H9 (cell line): ENCODE results near the gene MITF. TPM values are rescaled to one million over a fixed set of nuclear protein-coding genes. Genes with fewer than 3 reads are reported as not detected.

Experiments used
- DNase-seq: peaks from one replicate; pipeline ENCODE4 v3.0.0-alpha.2; 2017
- H2AFZ ChIP-seq: one replicate; pipeline ENCODE4 v1.6.1; 2013; ENCODE audit warnings: mild to moderate bottlenecking, low read length, control low read depth, moderate library complexity
- H2AK5ac ChIP-seq: 2 replicates; pipeline ENCODE4 v1.6.1; 2013; ENCODE audit warnings: low read length, control low read depth, mixed read lengths; ENCODE audit not compliant: insufficient read length
- H2BK120ac ChIP-seq: one replicate; pipeline ENCODE4 v1.6.1; 2013; ENCODE audit warnings: low read depth, mild to moderate bottlenecking, low read length, control low read depth, inconsistent platforms; ENCODE audit not compliant: poor library complexity, severe bottlenecking
- H2BK12ac ChIP-seq: 2 replicates; pipeline ENCODE4 v1.6.1; 2013; ENCODE audit warnings: low read length, control low read depth, mixed read lengths, low read depth; ENCODE audit not compliant: insufficient read length
- H2BK15ac ChIP-seq: 2 replicates; pipeline ENCODE4 v1.6.1; 2013; ENCODE audit warnings: low read depth, low read length, control low read depth
- H2BK20ac ChIP-seq: one replicate; pipeline ENCODE4 v1.6.1; 2013; ENCODE audit warnings: low read depth, mild to moderate bottlenecking, low read length, control low read depth, inconsistent platforms; ENCODE audit not compliant: poor library complexity, severe bottlenecking
- H2BK5ac ChIP-seq: 2 replicates; pipeline ENCODE4 v1.6.1; 2013; ENCODE audit warnings: low read length, control low read depth, mixed read lengths; ENCODE audit not compliant: insufficient read length
- H3K14ac ChIP-seq: 2 replicates; pipeline ENCODE4 v1.6.1; 2013; ENCODE audit warnings: low read length, control low read depth; ENCODE audit not compliant: insufficient read depth
- H3K18ac ChIP-seq: 2 replicates; pipeline ENCODE4 v1.6.1; 2013; ENCODE audit warnings: low read depth, mild to moderate bottlenecking, mixed read lengths, low read length, control low read depth; ENCODE audit not compliant: insufficient read length
- H3K23ac ChIP-seq: 2 replicates; pipeline ENCODE4 v1.6.1; 2013; ENCODE audit warnings: low read length, control low read depth, mixed read lengths, low read depth; ENCODE audit not compliant: insufficient read length
- H3K23me2 ChIP-seq: 2 replicates; pipeline ENCODE4 v1.6.1; 2013; ENCODE audit warnings: low read depth, mild to moderate bottlenecking, mixed read lengths, low read length, control low read depth; ENCODE audit not compliant: insufficient read length, poor library complexity, severe bottlenecking
- H3K27ac ChIP-seq: 2 replicates; pipeline ENCODE4 v1.5.1; 2013; ENCODE audit warnings: low read length, control low read depth, mixed read lengths, low read depth; ENCODE audit not compliant: insufficient read length
- H3K27me3 ChIP-seq: 2 replicates; pipeline ENCODE4 v1.6.1; 2013; ENCODE audit warnings: low read length, control low read depth, inconsistent platforms; ENCODE audit not compliant: insufficient read depth
- H3K4ac ChIP-seq: 2 replicates; pipeline ENCODE4 v1.6.1; 2013; ENCODE audit warnings: low read depth, mild to moderate bottlenecking, control low read depth, inconsistent platforms, low read length, moderate library complexity
- H3K4me1 ChIP-seq: 2 replicates; pipeline ENCODE4 v1.6.1; 2013; ENCODE audit warnings: low read length, control low read depth, inconsistent platforms; ENCODE audit not compliant: insufficient read depth
- H3K4me2 ChIP-seq: 2 replicates; pipeline ENCODE4 v1.6.1; 2013; ENCODE audit warnings: low read length, control low read depth, mixed read lengths; ENCODE audit not compliant: insufficient read length, insufficient read depth
- H3K56ac ChIP-seq: 2 replicates; pipeline ENCODE4 v1.6.1; 2013; ENCODE audit warnings: low read depth, mild to moderate bottlenecking, mixed read lengths, low read length, control low read depth; ENCODE audit not compliant: insufficient read length
- H3K79me1 ChIP-seq: 2 replicates; pipeline ENCODE4 v1.6.1; 2013; ENCODE audit warnings: low read depth, mild to moderate bottlenecking, moderate library complexity, low read length, control low read depth, inconsistent platforms; ENCODE audit not compliant: insufficient read depth, poor library complexity, severe bottlenecking
- H3K79me2 ChIP-seq: 2 replicates; pipeline ENCODE4 v1.6.1; 2013; ENCODE audit warnings: low read length, control low read depth, inconsistent platforms; ENCODE audit not compliant: insufficient read depth
- H3K9ac ChIP-seq: 2 replicates; pipeline ENCODE4 v1.6.1; 2013; ENCODE audit warnings: low read length, control low read depth, mixed read lengths; ENCODE audit not compliant: insufficient read length; ENCODE audit errors: extremely low read depth
- H3K9me3 ChIP-seq: one replicate; pipeline ENCODE4 v1.6.1; 2013; ENCODE audit warnings: low read depth, low read length, inconsistent platforms; ENCODE audit not compliant: control insufficient read depth
- H3T11ph ChIP-seq: one replicate; pipeline ENCODE4 v1.6.1; 2013; ENCODE audit warnings: mild to moderate bottlenecking, low read length, control low read depth, inconsistent platforms
- H4K20me1 ChIP-seq: one replicate; pipeline ENCODE4 v1.6.1; 2013; ENCODE audit not compliant: control insufficient read depth, insufficient read length, insufficient read depth
- H4K5ac ChIP-seq: 2 replicates; pipeline ENCODE4 v1.6.1; 2013; ENCODE audit warnings: low read depth, mild to moderate bottlenecking, mixed read lengths, low read length, control low read depth; ENCODE audit not compliant: insufficient read length
- H4K8ac ChIP-seq: replicated peaks from 2 replicates; pipeline ENCODE4 v1.6.1; 2013; ENCODE audit warnings: low read length, control low read depth, mixed read lengths, low read depth; ENCODE audit not compliant: insufficient read length
- H4K91ac ChIP-seq: 2 replicates; pipeline ENCODE4 v1.6.1; 2013; ENCODE audit warnings: low read depth, mild to moderate bottlenecking, moderate library complexity, mixed read lengths, low read length, control low read depth; ENCODE audit not compliant: insufficient read length
- H3K27ac Mint-ChIP-seq, 3 experiments: 2 replicates in 2 of 3; 3 replicates in 1 of 3; pipeline ENCODE4 v1.8.0; 2020 to 2021; ENCODE audit warnings: mixed read lengths in 3 of 3, mild to moderate bottlenecking in 1 of 3, moderate library complexity in 1 of 3
- H3K27me3 Mint-ChIP-seq: 2 replicates; pipeline ENCODE4 v1.8.0; 2021; ENCODE audit warnings: low read depth, mild to moderate bottlenecking, moderate library complexity, mixed read lengths
- H3K36me3 Mint-ChIP-seq, 3 experiments: 2 replicates in 2 of 3; 3 replicates in 1 of 3; pipeline ENCODE4 v1.8.0; 2020 to 2021; ENCODE audit warnings: low read depth in 3 of 3, mixed read lengths in 3 of 3; ENCODE audit not compliant: insufficient read depth in 1 of 3
- H3K4me1 Mint-ChIP-seq, 2 experiments: 2 replicates each; pipeline ENCODE4 v1.8.0; 2020; ENCODE audit warnings: mixed read lengths in 2 of 2
- H3K4me3 Mint-ChIP-seq, 2 experiments: 2 replicates in 1 of 2; 3 replicates in 1 of 2; pipeline ENCODE4 v1.8.0; 2020 to 2021; ENCODE audit warnings: mild to moderate bottlenecking in 2 of 2, mixed read lengths in 2 of 2, moderate library complexity in 1 of 2
- H3K9me3 Mint-ChIP-seq, 2 experiments: 2 replicates in 1 of 2; 3 replicates in 1 of 2; pipeline ENCODE4 v1.8.0; 2020; ENCODE audit warnings: mild to moderate bottlenecking in 2 of 2, mixed read lengths in 2 of 2, moderate library complexity in 1 of 2
- WGBS: extraction: QIAGEN DNeasy Blood & Tissue Kit; methylation state at CpG from one replicate; pipeline ENCODE4 v1.1.7; 2013; ENCODE audit warnings: missing lambda C conversion rate, low lambda C conversion rate, mixed read lengths; ENCODE audit not compliant: insufficient read length; ENCODE audit errors: extremely low coverage; 5-methylcytosine and 5-hydroxymethylcytosine counted together
- total RNA-seq: library from RNA; stranded (reverse); gene quantifications from 2 replicates; pipeline ENCODE4 v1.2.1, GENCODE V29; 2021
- TF ChIP-seq, protein P1 (sequence below): fragments of 200-600 bp; sonication (generic); conservative IDR thresholded peaks from 3 replicates; pipeline ENCODE4 v1.8.0; 2021; ENCODE audit warnings: antibody characterized with exemption, mild to moderate bottlenecking

The MITF gene
- total RNA-seq, 1 experiment from 2014 or later: 0.81 TPM

DNA sequence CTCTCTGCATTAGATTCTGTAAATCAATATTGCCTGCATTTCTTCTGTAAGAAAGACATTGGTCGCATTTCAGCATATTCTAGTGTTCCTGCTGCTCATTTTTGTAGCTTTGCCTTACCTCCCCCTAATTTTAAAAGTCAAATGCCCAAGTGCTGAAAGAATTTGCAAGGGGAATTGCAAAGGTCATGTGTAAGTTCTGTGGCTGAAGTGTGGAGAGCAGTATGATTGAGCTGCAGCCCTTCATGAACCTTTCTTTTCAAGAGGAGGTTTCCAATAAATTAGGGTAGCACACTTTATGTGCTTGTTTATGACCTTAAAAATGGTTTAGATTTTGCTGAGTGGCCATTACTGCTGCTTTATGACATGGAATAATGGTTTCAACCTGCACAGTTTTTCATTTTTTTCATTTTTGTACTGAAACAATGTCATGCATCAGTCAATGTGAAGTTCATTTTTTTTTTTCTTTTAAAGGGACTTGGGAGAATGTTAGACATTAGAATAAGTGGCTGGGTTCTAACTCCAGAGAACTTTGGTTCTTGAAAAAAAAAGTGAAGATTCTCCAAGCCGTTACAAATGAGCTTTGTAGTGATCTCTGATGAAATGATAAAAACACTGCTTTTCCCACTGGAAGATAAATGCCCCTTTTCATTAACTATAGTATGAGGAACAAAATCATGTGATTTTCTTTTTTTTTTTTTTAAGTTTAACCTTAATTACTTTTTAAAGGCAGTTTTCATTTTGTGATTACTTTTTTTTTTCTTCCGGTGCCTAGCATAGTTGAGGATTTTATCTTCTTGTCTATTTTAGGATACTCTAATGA is 99.6 kb downstream of the MITF start:
- H2BK5ac ChIP-seq: no peak overlapping the region
- no peaks in the 10 kb centered on the region for H3K79me1 ChIP-seq
- H3K27me3 Mint-ChIP-seq: no peaks in the 10 kb centered on the region
- no peak overlapping the region for H4K91ac ChIP-seq
- H3K27ac ChIP-seq: no peak overlapping the region
- H3K23me2 ChIP-seq: no peaks in the 10 kb centered on the region
- H2BK15ac ChIP-seq: no peak overlapping the region
- H3K4me3 Mint-ChIP-seq: no peak overlapping the region
- TF ChIP-seq, protein P1, sequence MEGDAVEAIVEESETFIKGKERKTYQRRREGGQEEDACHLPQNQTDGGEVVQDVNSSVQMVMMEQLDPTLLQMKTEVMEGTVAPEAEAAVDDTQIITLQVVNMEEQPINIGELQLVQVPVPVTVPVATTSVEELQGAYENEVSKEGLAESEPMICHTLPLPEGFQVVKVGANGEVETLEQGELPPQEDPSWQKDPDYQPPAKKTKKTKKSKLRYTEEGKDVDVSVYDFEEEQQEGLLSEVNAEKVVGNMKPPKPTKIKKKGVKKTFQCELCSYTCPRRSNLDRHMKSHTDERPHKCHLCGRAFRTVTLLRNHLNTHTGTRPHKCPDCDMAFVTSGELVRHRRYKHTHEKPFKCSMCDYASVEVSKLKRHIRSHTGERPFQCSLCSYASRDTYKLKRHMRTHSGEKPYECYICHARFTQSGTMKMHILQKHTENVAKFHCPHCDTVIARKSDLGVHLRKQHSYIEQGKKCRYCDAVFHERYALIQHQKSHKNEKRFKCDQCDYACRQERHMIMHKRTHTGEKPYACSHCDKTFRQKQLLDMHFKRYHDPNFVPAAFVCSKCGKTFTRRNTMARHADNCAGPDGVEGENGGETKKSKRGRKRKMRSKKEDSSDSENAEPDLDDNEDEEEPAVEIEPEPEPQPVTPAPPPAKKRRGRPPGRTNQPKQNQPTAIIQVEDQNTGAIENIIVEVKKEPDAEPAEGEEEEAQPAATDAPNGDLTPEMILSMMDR: no peak
- no peaks in the 10 kb centered on the region for H3K9me3 ChIP-seq
- H4K5ac ChIP-seq: no peak overlapping the region
- no peak overlapping the region for H3K14ac ChIP-seq
- H3K4me2 ChIP-seq: no peak overlapping the region
- H2AFZ ChIP-seq: no peak overlapping the region
- H3T11ph ChIP-seq: no peak overlapping the region
- WGBS: no CpG with 5 or more reads among the region's 3 CpGs
- no peak for DNase-seq
- H3K23ac ChIP-seq: no peak overlapping the region
- H4K20me1 ChIP-seq: no peaks in the 10 kb centered on the region
- no peak overlapping the region for H3K56ac ChIP-seq
- H3K36me3 Mint-ChIP-seq: peaks cover 0 to 7% (median 2%) of the 10 kb centered on the region in 3 experiments; a peak in 3 of 7 replicates
- no peak overlapping the region for H2BK120ac ChIP-seq
- H2BK12ac ChIP-seq: no peak overlapping the region
- H3K27ac Mint-ChIP-seq: no peak overlapping the region
- H3K9me3 Mint-ChIP-seq: peaks cover 6 to 10% of the 10 kb centered on the region in 2 experiments; a peak in 4 of 5 replicates
- no peak overlapping the region for H3K4ac ChIP-seq
- no peaks in the 10 kb centered on the region; the same call in 1 of the 2 replicates for H3K27me3 ChIP-seq
- no peaks in the 10 kb centered on the region for H3K4me1 Mint-ChIP-seq
- H3K18ac ChIP-seq: no peak overlapping the region
- H3K9ac ChIP-seq: no peak overlapping the region
- H4K8ac ChIP-seq: no peak overlapping the region
- no peak overlapping the region for H2AK5ac ChIP-seq
- H3K79me2 ChIP-seq: no peaks in the 10 kb centered on the region
- H2BK20ac ChIP-seq: no peak overlapping the region
- no peaks in the 10 kb centered on the region for H3K4me1 ChIP-seq
